Pulmonary artery endothelial cell (primary cell): ENCODE measurements around the gene MIX23. TPM values are rescaled to one million over a fixed set of nuclear protein-coding genes. Genes with fewer than 3 reads are reported as not detected.

Experiments
- DNase-seq: peaks from one replicate; pipeline ENCODE4 v3.0.0-alpha.2; 2011; ENCODE audit warnings: low read depth, low spot score
- total RNA-seq: library from RNA; depleted of rRNA; stranded (reverse); fragments of >200 nt; gene quantifications from 2 replicates; pipeline ENCODE4 v1.2.3, GENCODE V29; 2014

MIX23 gene
- total RNA-seq, 1 donor from 2014 or later = 38.3 TPM

DNA sequence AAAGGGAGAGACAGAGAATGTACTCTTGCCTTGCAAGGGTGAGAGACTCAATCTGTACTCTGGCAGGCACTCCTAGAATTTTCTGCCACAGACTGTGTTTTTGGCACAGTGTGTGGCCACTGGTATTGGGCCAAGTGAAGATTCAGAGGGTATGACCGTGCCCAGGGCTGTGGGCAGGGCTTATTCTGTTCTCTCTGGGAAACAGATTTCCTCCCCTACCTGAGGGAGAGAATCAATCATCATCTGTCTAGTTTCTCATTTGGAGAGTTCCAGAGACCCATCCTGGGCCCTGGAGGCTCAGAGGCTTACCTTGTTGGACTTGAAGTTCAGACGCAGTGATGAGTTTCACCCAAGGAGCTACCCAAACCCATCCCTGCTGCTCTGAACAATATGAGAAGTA lies 29.8 kb downstream of the MIX23 start:
- no peak for DNase-seq

DNA sequence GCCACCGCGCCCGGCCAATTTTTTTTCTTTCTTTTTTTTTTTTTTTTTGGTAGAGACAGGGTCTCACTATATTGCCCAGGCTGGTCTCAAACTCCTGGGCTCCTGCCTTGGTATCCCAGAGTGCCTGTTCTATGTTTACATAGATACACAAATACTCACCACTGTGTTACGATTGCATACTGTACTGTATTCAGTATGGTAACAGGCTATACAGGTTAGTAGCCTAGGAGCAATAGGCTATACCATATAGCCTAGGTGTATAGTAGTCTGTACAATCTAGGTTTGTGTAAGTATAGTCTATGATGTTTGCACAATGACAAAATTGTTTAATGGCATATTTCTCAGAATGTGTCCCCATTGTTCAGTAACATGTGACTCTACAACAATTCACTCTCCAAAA lies 31.4 kb downstream of the MIX23 start:
- DNase-seq = no peak

DNA sequence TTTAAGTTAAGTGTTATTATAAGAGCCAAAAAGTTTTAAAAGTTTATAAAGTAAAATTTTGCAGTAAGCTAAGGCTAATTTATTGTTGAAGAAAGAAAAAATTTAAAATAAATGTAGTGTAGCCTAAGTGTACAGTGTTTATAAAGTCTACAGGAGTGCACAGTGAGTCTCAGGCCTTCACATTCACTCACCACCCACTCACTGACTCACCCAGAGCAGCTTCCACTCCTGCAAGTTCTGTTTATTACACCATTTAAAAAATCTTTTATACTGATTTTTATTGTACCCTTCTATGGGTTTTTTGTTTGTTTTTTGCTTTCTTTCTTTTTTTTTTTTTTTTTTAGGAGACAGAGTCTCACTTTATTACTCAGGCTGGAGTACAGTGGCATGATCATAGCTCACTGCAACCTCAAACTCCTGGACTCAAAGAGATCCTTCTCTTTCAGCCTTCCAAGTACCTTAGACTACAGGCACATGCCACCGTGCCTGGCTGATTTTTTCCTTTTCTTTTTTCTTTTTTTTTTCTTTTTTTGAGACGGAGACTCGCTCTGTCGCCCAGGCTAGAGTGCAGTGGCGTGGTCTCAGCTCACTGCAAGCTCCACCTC lies 32.1 kb downstream of the MIX23 start:
- no peak for DNase-seq

DNA sequence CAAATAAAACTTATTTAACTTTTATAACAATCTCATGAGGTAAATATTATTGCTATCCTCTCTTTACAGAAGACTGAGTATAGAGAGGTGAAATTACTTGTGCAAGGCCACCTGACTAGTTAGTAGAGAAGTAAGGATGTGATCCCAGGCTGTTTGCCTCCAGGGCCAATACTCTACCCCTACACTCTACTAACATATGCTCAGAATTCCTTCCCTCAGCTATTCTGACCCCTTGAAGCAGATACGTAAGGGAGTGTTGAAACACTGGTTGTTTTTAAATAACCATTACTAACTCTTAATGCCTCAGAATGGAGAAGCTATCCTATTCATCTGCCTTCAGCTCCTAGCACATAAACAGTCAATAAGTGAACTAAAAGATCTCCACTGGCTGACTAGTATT lies 33.9 kb downstream of the MIX23 start:
- DNase-seq = no peak

DNA sequence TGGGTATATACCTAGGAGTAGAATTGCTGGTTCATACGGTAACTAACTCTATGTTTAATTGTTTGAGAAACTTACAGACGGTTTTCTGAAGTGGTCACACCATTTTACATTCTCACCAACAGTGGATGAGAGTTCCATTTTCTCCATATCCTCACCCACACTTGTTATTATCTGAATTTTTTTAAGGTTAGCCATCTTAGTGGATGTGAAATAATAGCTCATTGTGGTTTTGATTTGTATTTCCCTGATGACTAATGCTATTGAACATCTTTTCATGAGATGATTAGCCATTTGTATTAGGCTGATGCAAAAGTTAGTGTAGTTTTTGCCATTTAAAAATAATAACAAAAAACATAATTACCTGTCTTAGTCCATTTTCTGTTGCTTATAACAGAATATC lies 39.4 kb downstream of the MIX23 start:
- no peak for DNase-seq

DNA sequence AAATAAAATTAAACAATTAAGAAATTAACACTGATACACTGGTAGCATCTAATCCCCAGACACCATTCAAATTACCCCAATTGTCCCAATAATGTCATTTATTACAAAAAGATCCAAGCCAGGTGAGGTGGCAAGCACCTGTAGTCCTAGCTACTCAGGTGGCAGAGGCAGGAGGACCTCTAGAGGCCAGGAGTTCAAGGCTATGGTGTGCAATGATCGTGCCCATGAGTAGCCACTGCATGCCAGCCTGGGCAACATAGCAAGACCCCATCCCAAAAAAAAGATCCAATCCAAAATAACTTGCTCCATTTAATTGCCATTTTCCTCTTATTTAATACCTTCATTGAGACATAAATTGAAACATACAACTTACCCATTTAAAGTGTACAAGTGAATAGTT lies 40.2 kb downstream of the MIX23 start:
- DNase-seq = no peak

DNA sequence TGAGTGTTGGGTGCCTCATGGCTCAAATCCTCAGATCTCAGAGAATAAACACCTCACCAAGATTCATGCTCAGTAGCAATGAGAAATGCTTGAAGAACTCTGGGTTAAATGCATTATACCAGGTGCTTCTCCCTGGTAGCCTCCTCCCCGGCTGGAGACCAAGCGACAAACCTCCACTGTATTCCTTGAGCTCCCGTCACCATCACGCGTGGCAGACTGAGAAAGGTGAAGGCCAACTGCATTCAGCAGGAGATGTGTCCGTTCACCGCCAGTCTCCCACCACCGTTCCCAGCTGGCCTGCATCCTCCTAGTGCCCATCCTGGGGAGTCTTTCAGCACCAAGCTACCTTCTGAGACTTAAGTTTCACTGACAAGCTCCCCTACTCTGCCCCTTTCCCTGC lies 50.5 kb downstream of the MIX23 start:
- no peak for DNase-seq

DNA sequence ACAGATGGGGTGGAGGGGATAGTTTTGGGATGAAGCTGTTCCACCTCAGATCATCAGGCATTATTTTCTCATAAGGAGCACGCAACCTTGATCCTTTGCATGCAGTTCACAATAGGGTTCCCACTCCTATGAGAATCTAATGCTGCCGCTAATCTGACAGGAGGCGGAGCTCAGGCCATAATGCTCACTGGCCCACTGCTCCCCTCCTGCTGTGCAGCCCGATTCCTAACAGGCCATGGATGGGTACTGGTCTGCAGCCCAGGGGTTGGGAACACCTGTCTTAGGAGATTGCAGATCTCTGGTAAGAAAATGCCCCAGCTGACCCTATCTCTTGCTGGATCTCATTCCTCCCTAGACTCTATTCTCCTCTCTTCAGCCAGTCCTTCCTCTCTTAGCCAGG lies 51.1 kb downstream of the MIX23 start:
- no peak for DNase-seq

DNA sequence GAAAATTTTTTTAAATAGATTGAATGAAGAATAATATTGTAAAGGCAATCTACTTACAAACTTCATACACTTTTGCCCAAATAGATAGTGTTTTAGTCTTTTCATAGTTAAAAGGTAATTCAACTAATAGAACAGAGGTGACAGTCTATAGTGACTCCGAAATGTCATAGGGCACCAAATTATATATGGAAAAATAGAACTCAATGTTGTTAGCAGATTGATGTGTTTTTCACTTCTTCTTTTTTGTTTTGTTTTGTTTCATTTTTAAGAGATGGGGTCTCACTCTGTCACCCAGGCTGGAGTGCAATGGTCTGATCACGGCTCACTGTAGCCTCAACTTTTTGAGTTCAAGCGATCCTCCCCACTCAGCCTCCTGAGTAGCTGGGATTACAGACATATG lies 57.3 kb downstream of the MIX23 start:
- no peak for DNase-seq

DNA sequence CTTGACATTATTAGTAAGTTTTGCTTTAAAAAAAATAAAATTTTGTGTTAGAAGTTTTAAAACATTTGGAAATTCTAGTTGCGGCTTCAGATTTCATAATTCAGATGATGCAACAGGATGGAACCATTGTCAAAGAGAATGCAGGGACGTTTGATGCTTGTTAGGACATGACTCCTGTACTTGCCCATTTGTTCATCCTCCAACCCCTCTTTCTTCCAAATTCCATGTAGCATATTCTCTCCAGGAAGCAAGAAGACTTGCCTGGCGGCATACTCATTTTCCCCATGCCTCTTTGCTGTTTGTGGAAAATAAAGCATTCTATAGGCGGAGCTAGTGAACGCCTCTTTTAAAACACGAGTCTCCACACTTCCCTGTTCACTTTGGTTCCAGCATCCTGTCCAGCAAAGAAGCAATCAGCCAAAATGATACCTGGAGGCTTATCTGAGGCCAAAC lies 58.1 kb downstream of the MIX23 start, which contains the start of gene CSTA:
Gene CSTA, plus strand, starts transcription at position 378 of the 453 bp plus-strand sequence. Its CDS starts 45 bp downstream, at position 423.
- no peak for DNase-seq

DNA sequence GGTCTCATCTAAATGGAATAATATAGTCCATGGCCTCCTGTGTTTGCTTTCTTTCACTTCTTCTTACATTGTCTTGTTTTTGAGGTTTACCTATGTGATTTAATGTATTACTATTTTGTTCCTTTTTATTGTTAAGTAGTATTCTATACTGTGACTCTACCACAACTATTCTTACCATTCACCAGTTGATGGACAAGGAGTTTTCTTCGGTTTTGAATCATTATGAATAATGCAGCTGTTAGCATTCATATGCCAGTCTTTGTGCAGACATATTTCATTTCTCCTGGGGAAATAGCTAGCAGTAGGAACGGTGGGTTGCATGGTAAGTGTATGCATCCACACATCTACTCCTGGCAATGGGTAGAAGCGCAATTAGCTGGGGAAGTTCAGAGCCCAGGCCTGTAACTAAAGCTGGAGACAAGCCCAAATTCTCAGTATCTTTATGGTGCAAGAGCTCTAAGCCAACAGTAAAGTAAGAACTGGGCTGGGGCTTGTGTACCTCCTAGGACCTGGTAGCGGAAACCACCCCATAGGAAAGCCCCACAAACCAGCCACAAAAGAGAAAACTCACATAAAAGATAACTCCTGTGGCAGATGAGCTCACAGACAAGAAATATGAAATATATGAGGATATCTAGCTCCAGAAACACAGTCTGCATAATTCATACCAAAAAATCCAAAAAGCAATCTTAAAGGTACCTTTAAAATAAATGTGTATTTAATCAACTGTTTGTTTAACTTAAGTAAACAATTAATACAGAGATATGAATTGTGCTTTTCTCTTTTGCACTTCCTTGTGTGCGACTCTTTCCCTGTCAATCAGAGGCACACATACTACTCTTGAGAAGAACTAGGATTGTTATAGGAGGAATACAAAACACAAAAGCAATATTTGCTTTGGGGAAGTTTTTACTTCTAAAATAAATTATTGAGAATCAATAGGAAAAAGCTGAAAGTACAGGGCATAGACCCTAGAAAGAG lies 60.6 kb downstream of the MIX23 start:
- DNase-seq = no peak

DNA sequence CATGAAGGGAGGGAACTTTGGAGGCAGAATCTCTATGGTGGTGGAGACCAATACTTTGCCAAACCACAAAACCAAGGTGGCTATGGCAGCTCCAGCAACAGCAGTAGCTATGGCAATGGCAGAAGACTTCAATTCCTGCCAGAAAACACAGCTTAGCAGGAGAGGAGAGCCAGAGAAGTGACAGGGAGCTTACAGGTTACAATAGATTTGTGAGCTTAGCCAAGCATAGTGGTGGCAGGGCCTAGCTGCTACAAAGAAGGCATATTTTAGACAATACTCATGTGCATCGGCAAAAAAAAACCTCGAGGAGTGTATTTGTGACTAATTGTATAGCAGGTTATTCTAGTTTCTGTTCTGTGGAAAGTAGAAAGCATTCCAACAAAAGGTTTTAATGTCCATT lies 64.4 kb downstream of the MIX23 start:
- no peak for DNase-seq

DNA sequence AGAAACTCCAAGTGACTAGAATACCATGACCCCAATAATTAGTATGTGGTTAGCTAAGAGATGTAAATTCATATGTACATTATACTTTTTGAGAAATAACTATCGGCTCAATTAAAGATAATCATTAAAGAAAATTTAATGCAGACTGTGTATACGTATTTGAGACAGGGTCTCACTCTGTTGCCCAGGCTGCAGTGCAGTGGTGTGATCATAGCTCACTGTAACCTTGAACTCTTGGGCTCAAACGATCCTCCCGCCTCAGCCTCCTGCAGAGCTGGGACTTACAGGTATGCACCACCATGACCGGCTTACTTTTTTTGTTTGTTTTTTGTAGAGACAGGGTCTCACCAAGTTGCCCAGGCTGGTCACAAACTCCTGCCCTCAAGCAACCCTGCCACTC lies 66.7 kb downstream of the MIX23 start:
- DNase-seq = no peak

DNA sequence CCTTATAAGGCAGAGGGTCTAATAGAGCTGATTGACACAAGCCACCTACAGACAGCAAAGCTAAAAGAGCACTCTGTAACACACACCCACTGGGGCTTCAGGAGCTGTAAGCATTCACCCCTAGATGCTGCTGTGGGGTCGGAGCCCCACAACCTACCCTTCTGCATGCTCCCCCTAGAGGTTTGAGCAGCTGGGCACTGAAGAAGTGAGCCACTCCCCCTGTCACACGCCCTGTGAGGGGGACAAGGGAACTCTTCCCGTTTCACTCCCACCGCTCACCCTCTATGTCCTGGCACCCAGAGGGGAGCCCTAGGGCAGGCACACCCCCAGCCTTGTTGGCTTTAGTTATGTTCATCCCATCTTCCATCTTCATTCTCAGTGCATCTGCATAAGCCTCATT lies 67.4 kb downstream of the MIX23 start:
- DNase-seq = no peak

DNA sequence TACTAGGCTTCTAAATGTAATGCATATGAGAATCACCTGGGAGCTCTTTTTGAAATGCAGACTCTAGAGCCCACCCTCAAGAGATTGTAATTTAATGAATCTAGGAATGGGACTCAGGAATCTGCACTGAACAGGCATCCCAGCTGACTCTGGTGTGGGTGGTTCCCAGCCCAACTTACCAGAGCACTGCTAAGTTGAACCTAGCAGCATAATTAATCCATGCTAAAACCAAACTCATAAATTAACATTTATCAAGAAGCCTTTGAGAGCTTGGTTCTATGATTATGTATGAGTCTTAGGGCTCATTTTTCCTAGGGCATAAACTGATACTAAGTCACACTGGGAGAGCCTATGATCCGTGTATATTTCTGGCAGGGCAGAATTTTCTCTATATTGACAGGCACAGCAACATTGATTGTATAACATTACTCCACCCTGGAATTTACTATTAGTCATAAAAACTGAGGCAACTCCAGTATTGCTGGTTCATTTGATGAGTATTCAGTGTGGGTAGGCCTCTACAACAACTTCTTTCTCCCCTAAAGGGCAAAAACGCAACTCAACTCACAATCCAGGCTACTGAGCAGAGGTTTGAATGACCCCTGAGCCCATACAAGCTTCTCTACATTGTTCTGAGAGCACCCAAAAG lies 68.7 kb downstream of the MIX23 start:
- DNase-seq = no peak

DNA sequence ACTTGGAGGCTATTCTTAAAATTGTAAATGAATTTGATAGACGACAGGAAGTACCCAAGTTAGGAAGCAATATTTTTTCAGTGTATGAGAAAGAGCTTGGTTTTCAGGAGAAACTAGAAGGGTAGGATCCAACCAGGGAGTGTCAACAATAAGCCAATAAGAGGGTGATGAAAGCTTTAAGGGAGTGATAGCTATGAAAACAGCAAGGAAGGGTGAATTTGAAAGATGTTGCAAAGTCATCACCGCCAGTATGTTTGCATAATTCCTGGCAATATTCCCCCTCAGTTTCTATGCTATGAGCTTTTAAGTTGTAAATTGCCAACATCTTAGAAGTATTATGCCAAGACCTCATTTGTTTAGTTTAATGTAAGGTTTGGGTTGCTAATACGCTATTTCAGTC lies 69.8 kb downstream of the MIX23 start:
- no peak for DNase-seq

DNA sequence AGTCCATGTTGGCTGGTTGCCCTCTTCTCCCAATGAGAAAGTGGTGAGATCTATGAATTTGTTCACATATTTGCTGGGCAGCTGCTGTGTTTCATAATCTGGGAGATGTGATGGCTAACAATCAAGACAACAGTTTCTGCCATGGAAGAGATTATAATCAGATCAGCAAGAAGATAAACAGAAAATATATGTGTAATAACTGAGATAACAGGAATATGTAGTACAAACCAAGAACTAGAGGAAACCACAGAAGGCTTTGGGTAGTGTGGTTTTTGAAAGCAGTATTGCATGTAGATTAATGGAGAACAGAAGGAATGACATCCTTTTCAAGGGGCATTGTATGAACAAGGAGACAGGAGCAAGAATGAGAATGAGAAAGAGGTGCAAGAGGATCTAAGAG lies 70.2 kb downstream of the MIX23 start:
- no peak for DNase-seq

DNA sequence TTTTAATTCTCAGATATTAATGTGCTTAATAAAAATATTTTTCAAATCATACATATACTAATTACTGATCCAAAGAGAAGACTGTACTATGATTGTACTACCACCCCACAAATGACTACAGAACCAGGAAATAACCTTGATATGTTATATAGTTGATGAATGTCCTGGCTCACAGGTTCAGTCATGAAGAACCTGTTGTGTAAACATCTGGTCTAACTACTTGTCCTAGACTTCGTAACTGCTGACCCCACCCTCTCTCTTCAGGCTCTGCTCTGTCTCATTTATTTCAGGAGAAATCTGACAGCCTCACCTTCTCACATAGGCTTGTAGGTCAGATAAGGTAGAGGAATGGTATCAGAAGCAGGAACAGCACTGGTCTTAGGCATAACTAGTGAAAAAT lies 72.7 kb downstream of the MIX23 start:
- DNase-seq = no peak
